HepG2 (cell line): Measurements from ENCODE around the gene POLR3K. TPM values are rescaled to one million over a fixed set of nuclear protein-coding genes. Genes with fewer than 3 reads are reported as not detected.

ENCODE experiments used
- AKAP8 ChIP-seq: sonication (generic); formaldehyde crosslinking; IDR thresholded peaks from 2 replicates; pipeline ENCODE4 v1.5.1; 2020; ENCODE audit warnings: mild to moderate bottlenecking, missing genetic modification reagents
- BORCS8-MEF2B ChIP-seq: sonication (generic); formaldehyde crosslinking; IDR thresholded peaks from 2 replicates; pipeline ENCODE4 v1.8.0; 2022; ENCODE audit warnings: mild to moderate bottlenecking, missing genetic modification reagents
- HNRNPLL ChIP-seq: fragments of 200-400 bp; formaldehyde crosslinking; IDR thresholded peaks from 2 replicates; pipeline ENCODE4 v1.6.1; 2017; ENCODE audit warnings: mild to moderate bottlenecking, low read depth, low read length; ENCODE audit not compliant: poor library complexity, severe bottlenecking
- NFYC ChIP-seq: IDR thresholded peaks from 2 replicates; pipeline ENCODE4 v1.6.1; 2016; ENCODE audit warnings: missing genetic modification reagents, missing compliant biosample characterization
- PHF8 ChIP-seq: sonication (generic); formaldehyde crosslinking; IDR thresholded peaks from 2 replicates; pipeline ENCODE4 v1.5.0; 2020; ENCODE audit warnings: missing genetic modification reagents
- RBFOX2 ChIP-seq: fragments of 200-400 bp; formaldehyde crosslinking; IDR thresholded peaks from 2 replicates; pipeline ENCODE4 v1.6.1; 2017; ENCODE audit warnings: low read depth, mild to moderate bottlenecking, low read length
- REPIN1 ChIP-seq: sonication (generic); formaldehyde crosslinking; IDR thresholded peaks from 2 replicates; pipeline ENCODE4 v1.8.0; 2022; ENCODE audit warnings: missing genetic modification reagents, low read depth, mild to moderate bottlenecking, borderline replicate concordance
- ZBTB7A ChIP-seq: sonication (generic); formaldehyde crosslinking; IDR thresholded peaks from 2 replicates; pipeline ENCODE4 v1.8.0; 2022; ENCODE audit warnings: mild to moderate bottlenecking, missing genetic modification reagents
- ZEB1 ChIP-seq: IDR thresholded peaks from 2 replicates; pipeline ENCODE4 v1.6.1; 2012; ENCODE audit warnings: mild to moderate bottlenecking, low read depth, inconsistent platforms; ENCODE audit not compliant: insufficient replicate concordance
- ZNF124 ChIP-seq: sonication (generic); formaldehyde crosslinking; IDR thresholded peaks from 2 replicates; pipeline ENCODE4 v1.4.0; 2020; ENCODE audit warnings: missing genetic modification reagents
- ZNF274 ChIP-seq: sonication (generic); formaldehyde crosslinking; IDR thresholded peaks from 2 replicates; pipeline ENCODE4 v1.5.1; 2020; ENCODE audit warnings: mild to moderate bottlenecking, missing genetic modification reagents
- ZNF441 ChIP-seq: sonication (generic); formaldehyde crosslinking; IDR thresholded peaks from 2 replicates; pipeline ENCODE4 v1.7.0; 2021; ENCODE audit warnings: missing genetic modification reagents, borderline replicate concordance
- ZNF563 ChIP-seq: sonication (generic); formaldehyde crosslinking; IDR thresholded peaks from 2 replicates; pipeline ENCODE4 v1.8.0; 2022; ENCODE audit warnings: mild to moderate bottlenecking, moderate library complexity, missing genetic modification reagents
- ZNF652 ChIP-seq: IDR thresholded peaks from 2 replicates; pipeline ENCODE4 v1.6.1; 2016; ENCODE audit warnings: low read depth, borderline replicate concordance
- ZNF672 ChIP-seq: sonication (generic); formaldehyde crosslinking; IDR thresholded peaks from 2 replicates; pipeline ENCODE4 v1.8.1; 2022; ENCODE audit warnings: missing genetic modification reagents
- ZNF766 ChIP-seq: sonication (generic); formaldehyde crosslinking; IDR thresholded peaks from 2 replicates; pipeline ENCODE4 v1.5.0; 2020; ENCODE audit warnings: missing genetic modification reagents, borderline replicate concordance
- ZNF790 ChIP-seq: sonication (generic); formaldehyde crosslinking; IDR thresholded peaks from 2 replicates; pipeline ENCODE4 v1.8.0; 2022; ENCODE audit warnings: missing genetic modification reagents, mild to moderate bottlenecking, borderline replicate concordance
- polyA plus RNA-seq, 8 experiments: library from polyadenylated mRNA; depleted of rRNA in 3 of 8; stranded (reverse) in 7 of 8; unstranded in 1 of 8; fragments of >200 nt; fragmentation: Illumina TruSeq in 4 of 8; extraction: Trizol in 4 of 8; gene quantifications; 2 replicates each; pipeline versions ENCODE4 v1.2.1 to v1.2.3, GENCODE V29; 2011 to 2016; ENCODE audit warnings: low read depth in 4 of 8, missing spikeins in 1 of 8, mixed read lengths in 1 of 8; ENCODE audit not compliant: insufficient read depth in 1 of 8
- total RNA-seq, 5 experiments: library from RNA; depleted of rRNA; stranded (reverse); fragments of >200 nt; fragmentation: Illumina TruSeq; extraction: Trizol; gene quantifications; 2 replicates each; pipeline ENCODE4 v1.2.3, GENCODE V29; 2016; ENCODE audit warnings: low read depth in 1 of 5
- TF ChIP-seq, protein P1 (sequence below): sonication (generic); formaldehyde crosslinking; IDR thresholded peaks from 2 replicates; pipeline ENCODE4 v1.5.0; 2020; ENCODE audit warnings: missing genetic modification reagents, mild to moderate bottlenecking, borderline replicate concordance
- TF ChIP-seq, protein P2 (sequence below): sonication (generic); formaldehyde crosslinking; IDR thresholded peaks from 2 replicates; pipeline ENCODE4 v1.5.1; 2020; ENCODE audit warnings: mild to moderate bottlenecking, missing genetic modification reagents, moderate library complexity
- TF ChIP-seq, protein P3 (sequence below): sonication (generic); formaldehyde crosslinking; IDR thresholded peaks from 2 replicates; pipeline ENCODE4 v1.5.0; 2020; ENCODE audit warnings: missing genetic modification reagents, mild to moderate bottlenecking, borderline replicate concordance
- TF ChIP-seq, protein P4 (sequence below): sonication (generic); formaldehyde crosslinking; conservative IDR thresholded peaks from 2 replicates; pipeline ENCODE4 v1.8.0; 2022; ENCODE audit warnings: mild to moderate bottlenecking, moderate library complexity, missing genetic modification reagents

The POLR3K gene
- total and polyA plus RNA-seq, 2 of the 13 experiments (the other 11 are each of a cell fraction or from before 2014, with no cell fraction given) = 14.8 to 18.8 TPM

DNA sequence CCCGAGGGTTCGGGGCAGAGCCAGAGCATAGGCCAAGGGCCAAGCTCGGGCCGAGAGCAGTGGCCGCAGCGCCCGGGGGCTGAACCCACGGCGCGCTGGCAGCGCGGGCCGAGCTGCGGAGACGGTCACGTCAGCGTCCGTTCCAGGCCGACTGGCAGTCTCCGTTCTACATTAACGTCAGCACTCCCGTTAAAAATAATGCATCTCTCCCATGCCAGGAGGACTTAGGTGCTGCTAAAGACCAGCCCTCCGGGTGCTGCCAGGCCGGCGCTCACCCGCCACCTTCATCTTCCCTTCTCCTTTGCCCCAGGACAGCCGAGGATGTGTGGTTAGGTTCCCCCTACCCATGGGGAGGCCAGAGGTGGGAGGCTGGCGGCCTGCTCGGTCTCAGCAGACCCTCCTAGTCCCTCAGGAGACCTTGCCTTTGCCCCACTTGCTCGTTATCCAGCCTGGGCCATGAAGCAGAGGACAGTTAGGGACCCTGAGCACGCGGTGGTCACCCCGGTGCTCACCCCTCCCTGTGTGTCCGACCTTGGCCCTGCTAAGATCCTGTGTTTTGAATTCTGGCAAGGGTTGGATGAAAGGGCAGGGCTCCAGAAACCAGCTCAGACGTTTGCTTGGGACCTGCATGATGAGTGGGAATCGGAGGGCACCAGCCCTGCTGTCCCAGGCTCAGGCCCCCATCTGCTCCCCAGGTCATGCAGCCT, 25.2 kb upstream of the POLR3K start (continued):
- TF ChIP-seq ZEB1 (no peak), REPIN1 (CRISPR knock-in tag) (0 out of 2 replicates have a peak, but pooled peaks have one; percentile 24), ZNF274 (CRISPR knock-in tag) (0 out of 2 replicates have a peak, but pooled peaks have one; percentile 44), ZNF563 (CRISPR knock-in tag) (0 out of 2 replicates have a peak, but pooled peaks have one; percentile 24), ZNF672 (no peak), AKAP8 (CRISPR knock-in tag) (0 out of 2 replicates have a peak, but pooled peaks have one; percentile 1), ZNF766 (CRISPR knock-in tag) (no peak), ZNF652 (CRISPR knock-in tag) (no peak), ZNF441 (CRISPR knock-in tag) (no peak), NFYC (no peak), PHF8 (CRISPR knock-in tag) (no peak), ZNF124 (0 out of 2 replicates have a peak, but pooled peaks have one; percentile 17), ZBTB7A (no peak), ZNF790 (CRISPR knock-in tag) (0 out of 2 replicates have a peak, but pooled peaks have one; percentile 44), BORCS8-MEF2B (CRISPR knock-in tag) (peak; percentile 46; the same call in 1 of the 2 replicates), RBFOX2 (no peak; the same call in 1 of the 2 replicates), HNRNPLL (peak; percentile 24)
- TF ChIP-seq, protein P1, sequence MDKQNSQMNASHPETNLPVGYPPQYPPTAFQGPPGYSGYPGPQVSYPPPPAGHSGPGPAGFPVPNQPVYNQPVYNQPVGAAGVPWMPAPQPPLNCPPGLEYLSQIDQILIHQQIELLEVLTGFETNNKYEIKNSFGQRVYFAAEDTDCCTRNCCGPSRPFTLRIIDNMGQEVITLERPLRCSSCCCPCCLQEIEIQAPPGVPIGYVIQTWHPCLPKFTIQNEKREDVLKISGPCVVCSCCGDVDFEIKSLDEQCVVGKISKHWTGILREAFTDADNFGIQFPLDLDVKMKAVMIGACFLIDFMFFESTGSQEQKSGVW (CRISPR knock-in tag) = no peak
- TF ChIP-seq, protein P2, sequence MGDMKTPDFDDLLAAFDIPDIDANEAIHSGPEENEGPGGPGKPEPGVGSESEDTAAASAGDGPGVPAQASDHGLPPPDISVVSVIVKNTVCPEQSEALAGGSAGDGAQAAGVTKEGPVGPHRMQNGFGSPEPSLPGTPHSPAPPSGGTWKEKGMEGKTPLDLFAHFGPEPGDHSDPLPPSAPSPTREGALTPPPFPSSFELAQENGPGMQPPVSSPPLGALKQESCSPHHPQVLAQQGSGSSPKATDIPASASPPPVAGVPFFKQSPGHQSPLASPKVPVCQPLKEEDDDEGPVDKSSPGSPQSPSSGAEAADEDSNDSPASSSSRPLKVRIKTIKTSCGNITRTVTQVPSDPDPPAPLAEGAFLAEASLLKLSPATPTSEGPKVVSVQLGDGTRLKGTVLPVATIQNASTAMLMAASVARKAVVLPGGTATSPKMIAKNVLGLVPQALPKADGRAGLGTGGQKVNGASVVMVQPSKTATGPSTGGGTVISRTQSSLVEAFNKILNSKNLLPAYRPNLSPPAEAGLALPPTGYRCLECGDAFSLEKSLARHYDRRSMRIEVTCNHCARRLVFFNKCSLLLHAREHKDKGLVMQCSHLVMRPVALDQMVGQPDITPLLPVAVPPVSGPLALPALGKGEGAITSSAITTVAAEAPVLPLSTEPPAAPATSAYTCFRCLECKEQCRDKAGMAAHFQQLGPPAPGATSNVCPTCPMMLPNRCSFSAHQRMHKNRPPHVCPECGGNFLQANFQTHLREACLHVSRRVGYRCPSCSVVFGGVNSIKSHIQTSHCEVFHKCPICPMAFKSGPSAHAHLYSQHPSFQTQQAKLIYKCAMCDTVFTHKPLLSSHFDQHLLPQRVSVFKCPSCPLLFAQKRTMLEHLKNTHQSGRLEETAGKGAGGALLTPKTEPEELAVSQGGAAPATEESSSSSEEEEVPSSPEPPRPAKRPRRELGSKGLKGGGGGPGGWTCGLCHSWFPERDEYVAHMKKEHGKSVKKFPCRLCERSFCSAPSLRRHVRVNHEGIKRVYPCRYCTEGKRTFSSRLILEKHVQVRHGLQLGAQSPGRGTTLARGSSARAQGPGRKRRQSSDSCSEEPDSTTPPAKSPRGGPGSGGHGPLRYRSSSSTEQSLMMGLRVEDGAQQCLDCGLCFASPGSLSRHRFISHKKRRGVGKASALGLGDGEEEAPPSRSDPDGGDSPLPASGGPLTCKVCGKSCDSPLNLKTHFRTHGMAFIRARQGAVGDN = peak; percentile 51
- TF ChIP-seq, protein P3, sequence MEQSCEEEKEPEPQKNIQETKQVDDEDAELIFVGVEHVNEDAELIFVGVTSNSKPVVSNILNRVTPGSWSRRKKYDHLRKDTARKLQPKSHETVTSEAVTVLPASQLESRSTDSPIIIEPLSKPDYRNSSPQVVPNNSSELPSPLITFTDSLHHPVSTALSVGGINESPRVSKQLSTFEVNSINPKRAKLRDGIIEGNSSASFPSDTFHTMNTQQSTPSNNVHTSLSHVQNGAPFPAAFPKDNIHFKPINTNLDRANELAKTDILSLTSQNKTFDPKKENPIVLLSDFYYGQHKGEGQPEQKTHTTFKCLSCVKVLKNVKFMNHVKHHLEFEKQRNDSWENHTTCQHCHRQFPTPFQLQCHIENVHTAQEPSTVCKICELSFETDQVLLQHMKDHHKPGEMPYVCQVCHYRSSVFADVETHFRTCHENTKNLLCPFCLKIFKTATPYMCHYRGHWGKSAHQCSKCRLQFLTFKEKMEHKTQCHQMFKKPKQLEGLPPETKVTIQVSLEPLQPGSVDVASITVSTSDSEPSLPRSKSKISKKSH = 0 out of 2 replicates have a peak, but pooled peaks have one; percentile 21
- TF ChIP-seq, protein P4, sequence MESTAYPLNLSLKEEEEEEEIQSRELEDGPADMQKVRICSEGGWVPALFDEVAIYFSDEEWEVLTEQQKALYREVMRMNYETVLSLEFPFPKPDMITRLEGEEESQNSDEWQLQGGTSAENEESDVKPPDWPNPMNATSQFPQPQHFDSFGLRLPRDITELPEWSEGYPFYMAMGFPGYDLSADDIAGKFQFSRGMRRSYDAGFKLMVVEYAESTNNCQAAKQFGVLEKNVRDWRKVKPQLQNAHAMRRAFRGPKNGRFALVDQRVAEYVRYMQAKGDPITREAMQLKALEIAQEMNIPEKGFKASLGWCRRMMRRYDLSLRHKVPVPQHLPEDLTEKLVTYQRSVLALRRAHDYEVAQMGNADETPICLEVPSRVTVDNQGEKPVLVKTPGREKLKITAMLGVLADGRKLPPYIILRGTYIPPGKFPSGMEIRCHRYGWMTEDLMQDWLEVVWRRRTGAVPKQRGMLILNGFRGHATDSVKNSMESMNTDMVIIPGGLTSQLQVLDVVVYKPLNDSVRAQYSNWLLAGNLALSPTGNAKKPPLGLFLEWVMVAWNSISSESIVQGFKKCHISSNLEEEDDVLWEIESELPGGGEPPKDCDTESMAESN = no peak
